K562 (cell line): ENCODE measurements around the gene PACRG. TPM values are rescaled to one million over a fixed set of nuclear protein-coding genes. Genes with fewer than 3 reads are reported as not detected.

ENCODE experiments used
- CHAMP1 ChIP-seq: fragments of 450-650 bp; IDR thresholded peaks from 2 replicates; pipeline ENCODE4 v1.6.1; 2016; ENCODE audit warnings: mild to moderate bottlenecking
- EP300 ChIP-seq: IDR thresholded peaks from 2 replicates; pipeline ENCODE4 v1.6.1; 2012; ENCODE audit warnings: low read length, improper control_type of control experiment
- HMGXB4 ChIP-seq: sonication (generic); formaldehyde crosslinking; IDR thresholded peaks from 2 replicates; pipeline ENCODE4 v1.8.1; 2023; ENCODE audit warnings: mild to moderate bottlenecking, missing genetic modification reagents
- NFRKB ChIP-seq: fragments of 450-650 bp; IDR thresholded peaks from 2 replicates; pipeline ENCODE4 v1.6.1; 2016; ENCODE audit warnings: low read depth
- RFX7 ChIP-seq: fragments of 250-450 bp; sonication (Bioruptor Pico); IDR thresholded peaks from 2 replicates; pipeline ENCODE4 v1.5.1; 2021; ENCODE audit warnings: mild to moderate bottlenecking
- ZNF134 ChIP-seq: fragments of 250-450 bp; sonication (Bioruptor Pico); conservative IDR thresholded peaks from 2 replicates; pipeline ENCODE4 v1.4.0; 2020
- ZNF609 ChIP-seq: sonication (generic); formaldehyde crosslinking; IDR thresholded peaks from 2 replicates; pipeline ENCODE4 v1.8.1; 2023; ENCODE audit warnings: missing genetic modification reagents, mild to moderate bottlenecking, borderline replicate concordance
- ZNF695 ChIP-seq: fragments of 450-650 bp; formaldehyde crosslinking; IDR thresholded peaks from 2 replicates; pipeline ENCODE4 v1.4.0; 2020; ENCODE audit warnings: mild to moderate bottlenecking, moderate library complexity
- polyA plus RNA-seq, 8 experiments: library from polyadenylated mRNA; depleted of rRNA in 4 of 8; stranded (reverse) in 5 of 8; unstranded in 3 of 8; fragments of >200 nt; fragmentation: Nextera tagmentation in 2 of 8; fragmentation: Illumina TruSeq in 1 of 8; extraction: Ambion mirVana in 2 of 8; extraction: Trizol in 1 of 8; gene quantifications; 2 replicates each; pipeline versions ENCODE4 v1.2.1 to v1.2.3, GENCODE V29; 2011 to 2014; ENCODE audit warnings: inconsistent platforms in 1 of 8, missing spikeins in 1 of 8
- total RNA-seq, 7 experiments: library from RNA; depleted of rRNA in 6 of 7; stranded (reverse); fragments of >200 nt in 6 of 7; fragmentation: Illumina TruSeq in 2 of 7; extraction: Trizol in 2 of 7; gene quantifications; 2 replicates each; pipeline versions ENCODE4 v1.2.1 to v1.2.3, GENCODE V29; 2011 to 2021; ENCODE audit warnings: low replicate concordance in 1 of 7

The PACRG gene
- total and polyA plus RNA-seq, 9 of the 15 experiments (the other 6 are each of a cell fraction or from before 2014, with no cell fraction given): 0.04 TPM; not detected in 8

GRCh38 chr6:162898011-162898410, 170.2 kb downstream of the PACRG start (continued):
- TF ChIP-seq CHAMP1: no peak
- TF ChIP-seq NFRKB: no peak
- no peak for TF ChIP-seq ZNF609 (CRISPR knock-in tag)
- no peak for TF ChIP-seq HMGXB4 (CRISPR knock-in tag)
- TF ChIP-seq ZNF134 (CRISPR knock-in tag): no peak
- no peak for TF ChIP-seq ZNF695
- TF ChIP-seq EP300: no peak
- no peak for TF ChIP-seq RFX7 (CRISPR knock-in tag)
